HepG2 (cell line): ENCODE data around the gene ANKRD17. TPM values are rescaled to one million over a fixed set of nuclear protein-coding genes. Genes with fewer than 3 reads are reported as not detected.

Source experiments
- ATAC-seq: fragments of 200-7000 bp; cut with Tn5 transposase; 3 replicates; pipeline ENCODE4 v1.9.1; 2020; ENCODE audit warnings: mild to moderate bottlenecking, moderate library complexity
- BruUV-seq: library from RNA; stranded (reverse); fragments of 400-500 nt; replicated peaks from 2 replicates; lab custom pipeline; 2021; lab: Mats Ljungman, UMichigan
- CTCF ChIA-PET: fragments of 300-600 bp; formaldehyde crosslinking; extraction: SDS; loops from one replicate; lab custom pipeline; 2021; ENCODE audit warnings: low total read pairs, inconsistent platforms, low intra/inter-chr PET ratio; lab: Yijun Ruan, JAX
- POLR2A ChIA-PET: fragments of 350-600 bp; sonication (Branson Sonifier 250); formaldehyde crosslinking; loops from one replicate; lab custom pipeline; 2020; ENCODE audit warnings: antibody characterized with exemption, inconsistent platforms; lab: Yijun Ruan, JAX
- DNase-seq: peaks from one replicate; pipeline ENCODE4 v3.0.0-alpha.2; 2015; ENCODE audit warnings: low spot score
- FAIRE-seq: peaks from 3 replicates; lab custom pipeline; 2011; peaks lifted over from hg19 to GRCh38; lab: Jason Lieb, UNC
- H2AFZ ChIP-seq: one replicate; pipeline ENCODE4 v1.6.1; 2011; ENCODE audit warnings: low read length, inconsistent platforms
- H3K27ac ChIP-seq: fragments of 300-600 bp; 3 replicates; pipeline ENCODE4 v1.8.0; 2011; ENCODE audit warnings: mixed run types, mild to moderate bottlenecking, mixed read lengths, low read length, inconsistent platforms; ENCODE audit not compliant: insufficient read depth; ENCODE audit errors: extremely low read length
- H3K27me3 ChIP-seq, 2 experiments: fragments of 200-600 bp in 1 of 2; 2 replicates in 1 of 2; 3 replicates in 1 of 2; pipeline versions ENCODE4 v1.6.0 to v1.8.0; 2011; ENCODE audit warnings: low read length in 2 of 2, mild to moderate bottlenecking in 2 of 2, moderate library complexity in 2 of 2, inconsistent platforms in 1 of 2; ENCODE audit not compliant: insufficient read depth in 2 of 2, control insufficient read depth in 1 of 2
- H3K36me3 ChIP-seq, 2 experiments: fragments of 200-600 bp in 1 of 2; replicated peaks in 1 of 2; 2 replicates in 1 of 2; 3 replicates in 1 of 2; pipeline versions ENCODE4 v1.5.1 to v1.8.0; 2011; ENCODE audit warnings: low read length in 2 of 2, inconsistent platforms in 1 of 2; ENCODE audit not compliant: insufficient read depth in 2 of 2, control insufficient read depth in 1 of 2
- H3K4me1 ChIP-seq: 2 replicates; pipeline ENCODE4 v1.5.1; 2012; ENCODE audit warnings: low read length, inconsistent platforms; ENCODE audit not compliant: insufficient read depth
- H3K4me2 ChIP-seq: 2 replicates; pipeline ENCODE4 v1.6.0; 2011; ENCODE audit warnings: low read depth, low read length, inconsistent platforms
- H3K4me3 ChIP-seq, 3 experiments: fragments of 200-600 bp in 1 of 3; sonication (generic), shearing (Covaris generic) in 1 of 3; replicated peaks in 1 of 3; 2 replicates each; pipeline ENCODE4 v1.5.1; 2011 to 2016; ENCODE audit warnings: low read length in 3 of 3, inconsistent platforms in 2 of 3, low read depth in 2 of 3, mild to moderate bottlenecking in 2 of 3, control low read depth in 1 of 3, mixed read lengths in 1 of 3; ENCODE audit not compliant: insufficient read depth in 1 of 3
- H3K79me2 ChIP-seq: one replicate; pipeline ENCODE4 v1.6.1; 2011; ENCODE audit warnings: low read length, inconsistent platforms; ENCODE audit not compliant: insufficient read depth
- H3K9ac ChIP-seq: 2 replicates; pipeline ENCODE4 v1.6.0; 2011; ENCODE audit warnings: mild to moderate bottlenecking, low read depth, low read length, inconsistent platforms; ENCODE audit not compliant: insufficient read depth
- H3K9me3 ChIP-seq: 2 replicates; pipeline ENCODE4 v1.5.1; 2012; ENCODE audit warnings: mild to moderate bottlenecking, low read length
- H4K20me1 ChIP-seq: 2 replicates; pipeline ENCODE4 v1.6.0; 2011; ENCODE audit warnings: inconsistent platforms, mild to moderate bottlenecking, low read length, moderate library complexity; ENCODE audit not compliant: insufficient read depth
- ATF7-NPFF ChIP-seq: sonication (generic); formaldehyde crosslinking; IDR thresholded peaks from 2 replicates; pipeline ENCODE4 v1.8.1; 2023; ENCODE audit warnings: mild to moderate bottlenecking, low read depth, missing genetic modification reagents, moderate library complexity
- DRAP1 ChIP-seq: IDR thresholded peaks from 2 replicates; pipeline ENCODE4 v1.6.1; 2016; ENCODE audit warnings: missing genetic modification reagents, missing compliant biosample characterization
- HBP1 ChIP-seq: IDR thresholded peaks from 2 replicates; pipeline ENCODE4 v1.6.1; 2016; ENCODE audit warnings: low read depth, control low read depth
- HCFC1 ChIP-seq: fragments of 150-350 bp; IDR thresholded peaks from 2 replicates; pipeline ENCODE4 v1.6.1; 2014; ENCODE audit warnings: low read depth, low read length
- HNRNPLL ChIP-seq: fragments of 200-400 bp; formaldehyde crosslinking; IDR thresholded peaks from 2 replicates; pipeline ENCODE4 v1.6.1; 2017; ENCODE audit warnings: mild to moderate bottlenecking, low read depth, low read length; ENCODE audit not compliant: poor library complexity, severe bottlenecking
- MAFK ChIP-seq, 2 experiments: IDR thresholded peaks in 1 of 2; conservative IDR thresholded peaks in 1 of 2; 2 replicates each; pipeline ENCODE4 v1.6.1; 2011; ENCODE audit warnings: improper control_type of control experiment in 2 of 2, low read length in 2 of 2
- NAIF1 ChIP-seq: sonication (generic); formaldehyde crosslinking; IDR thresholded peaks from 2 replicates; pipeline ENCODE4 v1.5.0; 2020; ENCODE audit warnings: mild to moderate bottlenecking, missing genetic modification reagents, borderline replicate concordance
- NR0B2 ChIP-seq: sonication (generic); formaldehyde crosslinking; IDR thresholded peaks from 2 replicates; pipeline ENCODE4 v1.4.0; 2020; ENCODE audit warnings: mild to moderate bottlenecking, missing genetic modification reagents
- NR2F6 ChIP-seq, 2 experiments: IDR thresholded peaks; 2 replicates each; pipeline ENCODE4 v1.6.1; 2016; ENCODE audit warnings: antibody characterized with exemption in 1 of 2, mild to moderate bottlenecking in 1 of 2
- POGZ ChIP-seq: sonication (generic); formaldehyde crosslinking; IDR thresholded peaks from 2 replicates; pipeline ENCODE4 v1.4.0; 2020; ENCODE audit warnings: mild to moderate bottlenecking, missing genetic modification reagents
- ZBTB34 ChIP-seq: sonication (generic); formaldehyde crosslinking; IDR thresholded peaks from 2 replicates; pipeline ENCODE4 v1.8.0; 2022; ENCODE audit warnings: mild to moderate bottlenecking, missing genetic modification reagents
- ZBTB4 ChIP-seq: sonication (generic); formaldehyde crosslinking; IDR thresholded peaks from 2 replicates; pipeline ENCODE4 v1.4.0; 2020; ENCODE audit warnings: missing genetic modification reagents, mild to moderate bottlenecking, borderline replicate concordance
- ZMYM3 ChIP-seq: sonication (generic); formaldehyde crosslinking; IDR thresholded peaks from 2 replicates; pipeline ENCODE4 v1.5.1; 2020; ENCODE audit warnings: mild to moderate bottlenecking, missing genetic modification reagents
- ZNF12 ChIP-seq: sonication (generic); formaldehyde crosslinking; IDR thresholded peaks from 2 replicates; pipeline ENCODE4 v1.5.0; 2020; ENCODE audit warnings: missing genetic modification reagents
- WGBS: methylation state at CpG from one replicate; pipeline ENCODE4 v1.1.6; 2017; ENCODE audit warnings: low lambda C conversion rate; 5-methylcytosine and 5-hydroxymethylcytosine counted together
- in situ Hi-C: cut with HindIII; loops from 2 replicates; pipeline ENCODE4 v1.10.0; 2017; ENCODE audit warnings: low pct_unique_long_range_greater_than_20kb; ENCODE audit not compliant: extremely low pct_ligation_motif_present
- intact Hi-C: fragments of 100-400 bp; cut with micrococcal nuclease; formaldehyde crosslinking; loops from one replicate; pipeline ENCODE4 v1.10.0; 2022; ENCODE audit not compliant: unreplicated experiment
- polyA plus RNA-seq, 8 experiments: library from polyadenylated mRNA; depleted of rRNA in 3 of 8; stranded (reverse) in 7 of 8; unstranded in 1 of 8; fragments of >200 nt; fragmentation: Illumina TruSeq in 4 of 8; extraction: Trizol in 4 of 8; gene quantifications; 2 replicates each; pipeline versions ENCODE4 v1.2.1 to v1.2.3, GENCODE V29; 2011 to 2016; ENCODE audit warnings: low read depth in 4 of 8, missing spikeins in 1 of 8, mixed read lengths in 1 of 8; ENCODE audit not compliant: insufficient read depth in 1 of 8
- total RNA-seq, 5 experiments: library from RNA; depleted of rRNA; stranded (reverse); fragments of >200 nt; fragmentation: Illumina TruSeq; extraction: Trizol; gene quantifications; 2 replicates each; pipeline ENCODE4 v1.2.3, GENCODE V29; 2016; ENCODE audit warnings: low read depth in 1 of 5

ANKRD17 gene
- total and polyA plus RNA-seq, 2 of the 13 experiments (the other 11 are each of a cell fraction or from before 2014, with no cell fraction given), result 55.7 to 61.1 TPM

GRCh38 chr4:73068491-73069337 lies 189.9 kb downstream of the ANKRD17 start:
- peak overlapping the region; percentile 95 for H3K27ac ChIP-seq
- in situ Hi-C loops (no loop called here), intact Hi-C loops (loop anchor here (2.0 kb wide), 1 partner anchor 190 kb away; the partner anchor contains the start of gene ANKRD17)
- BruUV-seq, result TSS peak; percentile 70
- peak overlapping the region; percentile 58 for H2AFZ ChIP-seq
- peak; percentile 5 for ATAC-seq
- peaks cover 0 to 1% of the 10 kb centered on the region in 2 experiments; a peak in 1 of 5 replicates for H3K36me3 ChIP-seq
- no peaks in the 10 kb centered on the region for H4K20me1 ChIP-seq
- WGBS, result 2% methylated on average over 20 of the region's 27 CpGs
- no peak for FAIRE-seq
- H3K27me3 ChIP-seq, result no peaks in the 10 kb centered on the region; a peak in 1 of 5 replicates
- H3K9me3 ChIP-seq, result no peaks in the 10 kb centered on the region
- peak overlapping the region; percentile 91 for H3K9ac ChIP-seq
- peak overlapping the region; percentile 79 to 83 (median 81) for H3K4me3 ChIP-seq
- peak; percentile 32 for DNase-seq
- CTCF ChIA-PET, result no interaction called here
- peaks cover 16% of the 10 kb centered on the region for H3K79me2 ChIP-seq
- peaks cover 23% of the 10 kb centered on the region for H3K4me1 ChIP-seq
- peak overlapping the region; percentile 89 for H3K4me2 ChIP-seq
- POLR2A ChIA-PET, result no interaction called here
- no peak for TF ChIP-seq MAFK (conservative IDR thresholded peaks at IDR 0.05 in 1 of 2, IDR thresholded peaks at IDR 0.05 in 1 of 2; ENCODE audit: low read length in 2 of 2)
- TF ChIP-seq ZBTB4 (CRISPR knock-in tag), result no peak
- TF ChIP-seq ZBTB34 (CRISPR knock-in tag), result 0 out of 2 replicates have a peak, but pooled peaks have one; percentile 6
- TF ChIP-seq NR0B2 (CRISPR knock-in tag), result no peak
- 0 out of 2 replicates have a peak, but pooled peaks have one; percentile 39 for TF ChIP-seq NAIF1 (CRISPR knock-in tag)
- TF ChIP-seq ATF7-NPFF (CRISPR knock-in tag), result no peak
- no peak for TF ChIP-seq POGZ (CRISPR knock-in tag)
- TF ChIP-seq DRAP1 (CRISPR knock-in tag), result peak; percentile 39; the same call in 1 of the 2 replicates
- TF ChIP-seq HNRNPLL, result no peak
- TF ChIP-seq ZNF12, result peak; percentile 68; the same call in 1 of the 2 replicates
- TF ChIP-seq NR2F6 (IDR thresholded peaks at IDR 0.05), result 0 out of 2 replicates have a peak, but pooled peaks have one; percentile 15
- TF ChIP-seq NR2F6 (CRISPR knock-in tag; IDR thresholded peaks at IDR 0.05), result no peak
- no peak for TF ChIP-seq HCFC1
- no peak for TF ChIP-seq ZMYM3 (CRISPR knock-in tag)
- TF ChIP-seq HBP1 (CRISPR knock-in tag), result no peak; the same call in 1 of the 2 replicates
